Gastroesophageal sphincter (tissue), 3 donors: ENCODE measurements around the gene PRDM15.

Experiments
- CTCF ChIP-seq, 4 experiments: fragments of 200-600 bp in 2 of 4; fragments of 450-650 bp in 2 of 4; sonication (generic) in 1 of 4; IDR thresholded peaks; one replicate each; pipeline ENCODE4 v1.5.1; 2017 to 2019; ENCODE audit warnings: antibody characterized with exemption in 4 of 4, mild to moderate bottlenecking in 2 of 4, moderate library complexity in 2 of 4
- EP300 ChIP-seq: sonication (generic); formaldehyde crosslinking; IDR thresholded peaks from one replicate; pipeline ENCODE4 v1.6.1; 2017; ENCODE audit warnings: antibody characterized with exemption, mild to moderate bottlenecking
- POLR2A ChIP-seq, 2 donors: fragments of 450-650 bp; IDR thresholded peaks; one replicate each; pipeline ENCODE4 v1.6.1; 2017; ENCODE audit warnings: antibody characterized with exemption in 2 of 2, mild to moderate bottlenecking in 2 of 2, moderate library complexity in 1 of 2
- POLR2AphosphoS5 ChIP-seq: sonication (generic); formaldehyde crosslinking; IDR thresholded peaks from one replicate; pipeline ENCODE4 v1.6.1; 2017; ENCODE audit warnings: antibody characterized with exemption

GRCh38 chr21:41906770-41907169 is 27.6 kb upstream of the PRDM15 start:
- TF ChIP-seq CTCF (IDR thresholded peaks at IDR 0.05) (no peak), POLR2A (IDR thresholded peaks at IDR 0.05) (no peak), POLR2AphosphoS5 (no peak), EP300 (no peak)
